Umbilical cord (tissue), 2 donors: ENCODE results near the gene PRUNE2. TPM values are rescaled to one million over a fixed set of nuclear protein-coding genes. Genes with fewer than 3 reads are reported as not detected.

Experiments
- DNase-seq: peaks from one replicate; pipeline ENCODE4 v3.0.0-alpha.2; 2015; ENCODE audit warnings: low spot score
- total RNA-seq: library from RNA; depleted of rRNA; stranded (reverse); fragments of >200 nt; gene quantifications from one replicate; pipeline ENCODE4 v1.2.3, GENCODE V29; 2014; ENCODE audit warnings: low replicate concordance; ENCODE audit not compliant: insufficient read depth

The PRUNE2 gene
- total RNA-seq, 1 donor from 2014 or later, result 12.3 TPM

- no peak for DNase-seq
These were observed 276.5 kb downstream of the PRUNE2 start for GRCh38 chr9:76629205-76629990.

GRCh38 chr9:76628155-76628554 is 277.8 kb downstream of the PRUNE2 start:
- DNase-seq, result no peak

GRCh38 chr9:76626980-76627379 is 278.9 kb downstream of the PRUNE2 start:
- no peak for DNase-seq

GRCh38 chr9:76626141-76626540 is 279.8 kb downstream of the PRUNE2 start:
- DNase-seq, result no peak

GRCh38 chr9:76624391-76625048 is 281.4 kb downstream of the PRUNE2 start:
- DNase-seq, result no peak

- no peak for DNase-seq
These were observed 284.9 kb downstream of the PRUNE2 start for GRCh38 chr9:76620996-76621395.

GRCh38 chr9:76620581-76620980 is 285.3 kb downstream of the PRUNE2 start:
- no peak for DNase-seq

- DNase-seq, result no peak
These were observed 286.3 kb downstream of the PRUNE2 start for GRCh38 chr9:76619640-76620039.

- no peak for DNase-seq
These were observed 286.7 kb downstream of the PRUNE2 start for GRCh38 chr9:76619197-76619596.

- no peak for DNase-seq
These were observed 287.2 kb downstream of the PRUNE2 start for GRCh38 chr9:76618762-76619161.

- no peak for DNase-seq
These were observed 288.3 kb downstream of the PRUNE2 start for GRCh38 chr9:76617497-76618175.

- no peak for DNase-seq
These were observed 289.1 kb downstream of the PRUNE2 start for GRCh38 chr9:76616780-76617179.

- DNase-seq, result peak; percentile 91
These were observed 290.7 kb downstream of the PRUNE2 start for GRCh38 chr9:76615177-76615603.

- DNase-seq, result no peak
These were observed 291.9 kb downstream of the PRUNE2 start for GRCh38 chr9:76613974-76614373.

- DNase-seq, result no peak
These were observed 292.6 kb downstream of the PRUNE2 start for GRCh38 chr9:76613150-76613781.

- peak; percentile 83 for DNase-seq
These were observed 295.9 kb downstream of the PRUNE2 start for GRCh38 chr9:76610011-76610352.

GRCh38 chr9:76609285-76610010 is 296.5 kb downstream of the PRUNE2 start:
- no peak for DNase-seq

GRCh38 chr9:76608575-76609273 is 297.2 kb downstream of the PRUNE2 start:
- DNase-seq, result no peak

- no peak for DNase-seq
These were observed 298.0 kb downstream of the PRUNE2 start for GRCh38 chr9:76607730-76608436.

GRCh38 chr9:76605321-76605900 is 300.5 kb downstream of the PRUNE2 start:
- no peak for DNase-seq
